Epithelial cell of esophagus (primary cell): ENCODE data around the gene SLC17A1.

Experiments
- DNase-seq: peaks from one replicate; pipeline ENCODE4 v3.0.0; 2010; ENCODE audit warnings: low read depth
- H3K4me3 ChIP-seq: 2 replicates; pipeline ENCODE4 v1.5.1; 2011; ENCODE audit warnings: mild to moderate bottlenecking, low read length, control low read depth
- CTCF ChIP-seq: IDR thresholded peaks from 2 replicates; pipeline ENCODE4 v1.5.1; 2011; ENCODE audit warnings: low read depth, mild to moderate bottlenecking, low read length, control low read depth, inconsistent platforms; ENCODE audit not compliant: insufficient read depth; ENCODE audit errors: missing control alignments

The SLC17A1 gene

GRCh38 chr6:25832670-25833069 is 818 bp upstream of the SLC17A1 start:
- TF ChIP-seq CTCF, result no peak
- H3K4me3 ChIP-seq, result no peak overlapping the region
- no peak for DNase-seq

GRCh38 chr6:25832307-25832662 is 433 bp upstream of the SLC17A1 start:
- DNase-seq, result no peak
- no peak for TF ChIP-seq CTCF
- no peak overlapping the region for H3K4me3 ChIP-seq

- DNase-seq, result no peak
- TF ChIP-seq CTCF, result no peak
- H3K4me3 ChIP-seq, result no peak overlapping the region
Observed at GRCh38 chr6:25830458-25830857, 1.4 kb downstream of the SLC17A1 start.

DNA sequence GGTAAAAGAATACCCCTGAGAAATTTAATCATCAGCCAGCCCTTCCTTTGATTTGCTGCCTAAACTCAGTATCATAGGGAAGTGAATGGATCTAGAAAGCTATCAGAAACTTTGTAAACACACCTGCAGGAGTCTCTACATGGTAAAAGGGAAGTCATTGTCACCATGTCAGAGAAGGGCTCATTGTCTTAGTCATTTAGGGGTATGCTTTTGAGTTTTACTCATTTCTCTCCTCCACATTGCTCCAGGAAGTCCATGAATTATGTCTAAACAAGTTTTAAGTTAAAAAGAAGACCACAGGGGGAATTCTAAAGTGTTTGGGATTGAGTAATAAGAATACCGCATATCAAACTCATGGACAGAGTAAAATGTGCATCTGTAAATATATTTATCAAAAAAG is 2.5 kb downstream of the SLC17A1 start:
- TF ChIP-seq CTCF, result no peak
- H3K4me3 ChIP-seq, result no peak overlapping the region
- DNase-seq, result no peak

DNA sequence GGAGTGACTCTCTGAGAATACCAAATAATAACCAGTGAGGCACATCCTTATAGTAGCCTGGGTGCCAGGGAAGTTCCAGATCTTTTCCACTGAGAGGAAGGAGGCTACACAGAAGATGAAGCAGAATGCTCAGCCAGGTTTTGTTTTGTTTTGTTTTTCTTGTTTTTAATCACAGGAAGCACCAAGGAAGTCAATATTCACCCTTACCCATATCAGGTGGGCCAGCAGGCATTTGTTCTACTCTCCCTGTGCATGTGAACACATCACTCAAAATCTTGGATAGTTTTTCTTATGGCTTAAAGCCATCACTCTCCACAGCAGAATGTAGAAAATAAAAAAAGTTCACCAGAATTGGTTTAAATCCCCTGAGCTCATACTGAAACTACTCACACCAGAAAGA is 10.5 kb downstream of the SLC17A1 start:
- TF ChIP-seq CTCF, result no peak
- H3K4me3 ChIP-seq, result no peak overlapping the region
- DNase-seq, result no peak

GRCh38 chr6:25816252-25816651 is 15.6 kb downstream of the SLC17A1 start:
- no peak overlapping the region for H3K4me3 ChIP-seq
- no peak for DNase-seq
- no peak for TF ChIP-seq CTCF

DNA sequence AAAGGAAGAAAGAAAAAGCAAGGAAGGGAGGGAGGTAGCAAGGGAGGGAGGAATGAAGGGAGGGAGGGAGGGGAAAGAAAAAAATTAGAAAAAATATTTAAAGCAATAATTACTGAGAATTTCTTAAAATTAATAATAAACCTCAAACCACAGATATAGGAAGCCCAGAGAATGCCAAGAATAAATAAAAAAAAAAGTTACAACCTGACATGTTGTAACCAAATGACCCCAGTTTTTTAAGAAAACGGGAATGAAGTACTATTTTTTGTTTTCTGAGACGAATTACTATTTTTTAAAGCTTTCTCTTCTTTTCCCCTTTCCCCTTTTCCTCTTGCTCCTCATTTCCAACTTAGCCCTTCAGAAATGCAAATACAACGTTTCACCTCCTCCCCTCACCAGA is 16.7 kb downstream of the SLC17A1 start:
- no peak overlapping the region for H3K4me3 ChIP-seq
- TF ChIP-seq CTCF, result no peak
- no peak for DNase-seq
